ENCODE results near the gene DGCR2. TPM values are rescaled to one million over a fixed set of nuclear protein-coding genes. Genes with fewer than 3 reads are reported as not detected.

The DGCR2 gene
- polyA plus RNA-seq, 1 donor from 2014 or later, result 67.1 TPM

DNA sequence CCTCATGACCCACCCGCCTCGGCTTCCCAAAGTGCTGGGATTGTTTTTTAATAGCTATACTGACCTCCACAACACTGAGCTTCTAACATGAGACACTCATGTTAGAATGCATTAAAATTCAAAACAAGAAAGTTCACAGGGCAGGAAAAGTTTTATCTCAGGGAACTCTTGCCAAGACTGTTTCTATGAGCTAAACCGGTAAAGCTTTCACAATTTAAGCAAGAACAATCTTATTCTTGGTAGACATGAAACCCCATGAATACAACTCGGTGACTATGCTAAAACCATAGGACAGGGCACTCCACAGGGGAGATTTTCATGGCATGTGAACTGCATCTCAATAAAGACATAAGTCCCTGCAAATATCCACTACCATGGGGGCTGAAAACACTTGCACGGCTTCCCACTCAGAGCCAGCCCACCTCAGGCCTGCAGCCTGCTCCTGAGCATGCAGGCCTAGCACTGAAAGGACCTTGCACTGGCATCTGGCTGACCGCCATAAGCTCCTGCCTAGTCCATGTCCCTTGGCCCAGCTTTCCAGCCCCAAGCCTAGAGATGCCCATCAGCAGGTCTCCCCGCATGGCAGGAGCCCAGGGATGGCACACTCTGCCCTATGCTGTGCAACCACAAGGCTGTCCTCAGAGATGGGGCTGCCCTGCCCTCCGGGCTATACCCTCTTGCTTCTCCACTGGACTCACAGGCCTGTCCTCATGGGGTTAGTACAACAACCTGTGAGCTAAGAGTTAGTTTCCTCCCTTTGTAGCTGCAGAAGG lies 58.4 kb downstream of the DGCR2 start:
- Histone ChIP-seq H3K36me3 (ENCODE audit: insufficient read depth, low read length) (peaks cover 3% of the 10 kb centered on the region), H3K79me2 (replicated peaks; ENCODE audit: insufficient read depth, low read length) (no peaks in the 10 kb centered on the region), H2AFZ (ENCODE audit: low read depth, low read length) (no peak overlapping the region), H4K20me1 (ENCODE audit: insufficient read depth) (no peaks in the 10 kb centered on the region), H3F3A (ENCODE audit: insufficient read depth, low read length, poor library complexity, severe bottlenecking) (no peaks in the 10 kb centered on the region), H3K27ac (ENCODE audit: low read length) (no peak overlapping the region), H3K4me3 (ENCODE audit: low read length) (no peak overlapping the region), H3K9me2 (ENCODE audit: insufficient read depth, low read length) (no peaks in the 10 kb centered on the region), H3K9me3 (ENCODE audit: low read length) (no peaks in the 10 kb centered on the region), H3K4me2 (ENCODE audit: low read length) (no peak overlapping the region), H3K9ac (ENCODE audit: low read length) (no peak overlapping the region), H3K27me3 (ENCODE audit: insufficient read depth, low read depth, low read length) (no peaks in the 10 kb centered on the region)
- no peak for TF ChIP-seq EZH2 (IDR thresholded peaks at IDR 0.05; ENCODE audit: borderline replicate concordance, insufficient read depth, low read length, poor library complexity, severe bottlenecking)
- TF ChIP-seq, protein P1, sequence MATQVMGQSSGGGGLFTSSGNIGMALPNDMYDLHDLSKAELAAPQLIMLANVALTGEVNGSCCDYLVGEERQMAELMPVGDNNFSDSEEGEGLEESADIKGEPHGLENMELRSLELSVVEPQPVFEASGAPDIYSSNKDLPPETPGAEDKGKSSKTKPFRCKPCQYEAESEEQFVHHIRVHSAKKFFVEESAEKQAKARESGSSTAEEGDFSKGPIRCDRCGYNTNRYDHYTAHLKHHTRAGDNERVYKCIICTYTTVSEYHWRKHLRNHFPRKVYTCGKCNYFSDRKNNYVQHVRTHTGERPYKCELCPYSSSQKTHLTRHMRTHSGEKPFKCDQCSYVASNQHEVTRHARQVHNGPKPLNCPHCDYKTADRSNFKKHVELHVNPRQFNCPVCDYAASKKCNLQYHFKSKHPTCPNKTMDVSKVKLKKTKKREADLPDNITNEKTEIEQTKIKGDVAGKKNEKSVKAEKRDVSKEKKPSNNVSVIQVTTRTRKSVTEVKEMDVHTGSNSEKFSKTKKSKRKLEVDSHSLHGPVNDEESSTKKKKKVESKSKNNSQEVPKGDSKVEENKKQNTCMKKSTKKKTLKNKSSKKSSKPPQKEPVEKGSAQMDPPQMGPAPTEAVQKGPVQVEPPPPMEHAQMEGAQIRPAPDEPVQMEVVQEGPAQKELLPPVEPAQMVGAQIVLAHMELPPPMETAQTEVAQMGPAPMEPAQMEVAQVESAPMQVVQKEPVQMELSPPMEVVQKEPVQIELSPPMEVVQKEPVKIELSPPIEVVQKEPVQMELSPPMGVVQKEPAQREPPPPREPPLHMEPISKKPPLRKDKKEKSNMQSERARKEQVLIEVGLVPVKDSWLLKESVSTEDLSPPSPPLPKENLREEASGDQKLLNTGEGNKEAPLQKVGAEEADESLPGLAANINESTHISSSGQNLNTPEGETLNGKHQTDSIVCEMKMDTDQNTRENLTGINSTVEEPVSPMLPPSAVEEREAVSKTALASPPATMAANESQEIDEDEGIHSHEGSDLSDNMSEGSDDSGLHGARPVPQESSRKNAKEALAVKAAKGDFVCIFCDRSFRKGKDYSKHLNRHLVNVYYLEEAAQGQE (IDR thresholded peaks at IDR 0.05; ENCODE audit: borderline replicate concordance), result no peak
- TF ChIP-seq POLR2AphosphoS5 (IDR thresholded peaks at IDR 0.05), result no peak
- no peak for TF ChIP-seq RAD21 (conservative IDR thresholded peaks at IDR 0.05)
- no peak for TF ChIP-seq SMC3 (conservative IDR thresholded peaks at IDR 0.05; ENCODE audit: poor library complexity)
- TF ChIP-seq TAF1 (IDR thresholded peaks at IDR 0.05; ENCODE audit: low read depth), result no peak
- no peak for TF ChIP-seq EP300 (conservative IDR thresholded peaks at IDR 0.05; ENCODE audit: poor library complexity, severe bottlenecking)
- TF ChIP-seq, protein P2, sequence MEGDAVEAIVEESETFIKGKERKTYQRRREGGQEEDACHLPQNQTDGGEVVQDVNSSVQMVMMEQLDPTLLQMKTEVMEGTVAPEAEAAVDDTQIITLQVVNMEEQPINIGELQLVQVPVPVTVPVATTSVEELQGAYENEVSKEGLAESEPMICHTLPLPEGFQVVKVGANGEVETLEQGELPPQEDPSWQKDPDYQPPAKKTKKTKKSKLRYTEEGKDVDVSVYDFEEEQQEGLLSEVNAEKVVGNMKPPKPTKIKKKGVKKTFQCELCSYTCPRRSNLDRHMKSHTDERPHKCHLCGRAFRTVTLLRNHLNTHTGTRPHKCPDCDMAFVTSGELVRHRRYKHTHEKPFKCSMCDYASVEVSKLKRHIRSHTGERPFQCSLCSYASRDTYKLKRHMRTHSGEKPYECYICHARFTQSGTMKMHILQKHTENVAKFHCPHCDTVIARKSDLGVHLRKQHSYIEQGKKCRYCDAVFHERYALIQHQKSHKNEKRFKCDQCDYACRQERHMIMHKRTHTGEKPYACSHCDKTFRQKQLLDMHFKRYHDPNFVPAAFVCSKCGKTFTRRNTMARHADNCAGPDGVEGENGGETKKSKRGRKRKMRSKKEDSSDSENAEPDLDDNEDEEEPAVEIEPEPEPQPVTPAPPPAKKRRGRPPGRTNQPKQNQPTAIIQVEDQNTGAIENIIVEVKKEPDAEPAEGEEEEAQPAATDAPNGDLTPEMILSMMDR (IDR thresholded peaks at IDR 0.05; ENCODE audit: poor library complexity, severe bottlenecking), result no peak
- TF ChIP-seq MXI1 (conservative IDR thresholded peaks at IDR 0.05; ENCODE audit: poor library complexity, severe bottlenecking), result no peak

- Histone ChIP-seq H3K9me3 (ENCODE audit: low read length) (no peaks in the 10 kb centered on the region), H4K20me1 (ENCODE audit: insufficient read depth) (no peaks in the 10 kb centered on the region), H3K9ac (ENCODE audit: low read length) (no peak overlapping the region), H3K4me2 (ENCODE audit: low read length) (no peak overlapping the region), H3K79me2 (replicated peaks; ENCODE audit: insufficient read depth, low read length) (no peaks in the 10 kb centered on the region), H3K27me3 (ENCODE audit: insufficient read depth, low read depth, low read length) (no peaks in the 10 kb centered on the region), H3F3A (ENCODE audit: insufficient read depth, low read length, poor library complexity, severe bottlenecking) (no peaks in the 10 kb centered on the region), H3K9me2 (ENCODE audit: insufficient read depth, low read length) (no peaks in the 10 kb centered on the region), H3K36me3 (ENCODE audit: insufficient read depth, low read length) (peaks cover 3% of the 10 kb centered on the region), H3K27ac (ENCODE audit: low read length) (no peak overlapping the region), H2AFZ (ENCODE audit: low read depth, low read length) (no peak overlapping the region), H3K4me3 (ENCODE audit: low read length) (no peak overlapping the region)
- no peak for TF ChIP-seq RAD21 (conservative IDR thresholded peaks at IDR 0.05)
- no peak for TF ChIP-seq POLR2AphosphoS5 (IDR thresholded peaks at IDR 0.05)
- no peak for TF ChIP-seq MXI1 (conservative IDR thresholded peaks at IDR 0.05; ENCODE audit: poor library complexity, severe bottlenecking)
- TF ChIP-seq EP300 (conservative IDR thresholded peaks at IDR 0.05; ENCODE audit: poor library complexity, severe bottlenecking), result no peak
- TF ChIP-seq, protein P2 (IDR thresholded peaks at IDR 0.05; ENCODE audit: poor library complexity, severe bottlenecking), result no peak
- no peak for TF ChIP-seq TAF1 (IDR thresholded peaks at IDR 0.05; ENCODE audit: low read depth)
- TF ChIP-seq, protein P1 (IDR thresholded peaks at IDR 0.05; ENCODE audit: borderline replicate concordance), result no peak
- no peak for TF ChIP-seq SMC3 (conservative IDR thresholded peaks at IDR 0.05; ENCODE audit: poor library complexity)
- no peak for TF ChIP-seq EZH2 (IDR thresholded peaks at IDR 0.05; ENCODE audit: borderline replicate concordance, insufficient read depth, low read length, poor library complexity, severe bottlenecking)
Observed at GRCh38 chr22:19062943-19063308, 59.3 kb downstream of the DGCR2 start.
